H9 (cell line): ENCODE results near the gene P3R3URF. TPM values are rescaled to one million over a fixed set of nuclear protein-coding genes. Genes with fewer than 3 reads are reported as not detected.

ENCODE experiments used
- DNase-seq: peaks from one replicate; pipeline ENCODE4 v3.0.0-alpha.2; 2017
- H2AFZ ChIP-seq: one replicate; pipeline ENCODE4 v1.6.1; 2013; ENCODE audit warnings: mild to moderate bottlenecking, low read length, control low read depth, moderate library complexity
- H2AK5ac ChIP-seq: 2 replicates; pipeline ENCODE4 v1.6.1; 2013; ENCODE audit warnings: low read length, control low read depth, mixed read lengths; ENCODE audit not compliant: insufficient read length
- H2BK120ac ChIP-seq: one replicate; pipeline ENCODE4 v1.6.1; 2013; ENCODE audit warnings: low read depth, mild to moderate bottlenecking, low read length, control low read depth, inconsistent platforms; ENCODE audit not compliant: poor library complexity, severe bottlenecking
- H2BK12ac ChIP-seq: 2 replicates; pipeline ENCODE4 v1.6.1; 2013; ENCODE audit warnings: low read length, control low read depth, mixed read lengths, low read depth; ENCODE audit not compliant: insufficient read length
- H2BK15ac ChIP-seq: 2 replicates; pipeline ENCODE4 v1.6.1; 2013; ENCODE audit warnings: low read depth, low read length, control low read depth
- H2BK20ac ChIP-seq: one replicate; pipeline ENCODE4 v1.6.1; 2013; ENCODE audit warnings: low read depth, mild to moderate bottlenecking, low read length, control low read depth, inconsistent platforms; ENCODE audit not compliant: poor library complexity, severe bottlenecking
- H2BK5ac ChIP-seq: 2 replicates; pipeline ENCODE4 v1.6.1; 2013; ENCODE audit warnings: low read length, control low read depth, mixed read lengths; ENCODE audit not compliant: insufficient read length
- H3K14ac ChIP-seq: 2 replicates; pipeline ENCODE4 v1.6.1; 2013; ENCODE audit warnings: low read length, control low read depth; ENCODE audit not compliant: insufficient read depth
- H3K18ac ChIP-seq: 2 replicates; pipeline ENCODE4 v1.6.1; 2013; ENCODE audit warnings: low read depth, mild to moderate bottlenecking, mixed read lengths, low read length, control low read depth; ENCODE audit not compliant: insufficient read length
- H3K23ac ChIP-seq: 2 replicates; pipeline ENCODE4 v1.6.1; 2013; ENCODE audit warnings: low read length, control low read depth, mixed read lengths, low read depth; ENCODE audit not compliant: insufficient read length
- H3K23me2 ChIP-seq: 2 replicates; pipeline ENCODE4 v1.6.1; 2013; ENCODE audit warnings: low read depth, mild to moderate bottlenecking, mixed read lengths, low read length, control low read depth; ENCODE audit not compliant: insufficient read length, poor library complexity, severe bottlenecking
- H3K27ac ChIP-seq: 2 replicates; pipeline ENCODE4 v1.5.1; 2013; ENCODE audit warnings: low read length, control low read depth, mixed read lengths, low read depth; ENCODE audit not compliant: insufficient read length
- H3K27me3 ChIP-seq: 2 replicates; pipeline ENCODE4 v1.6.1; 2013; ENCODE audit warnings: low read length, control low read depth, inconsistent platforms; ENCODE audit not compliant: insufficient read depth
- H3K4ac ChIP-seq: 2 replicates; pipeline ENCODE4 v1.6.1; 2013; ENCODE audit warnings: low read depth, mild to moderate bottlenecking, control low read depth, inconsistent platforms, low read length, moderate library complexity
- H3K4me1 ChIP-seq: 2 replicates; pipeline ENCODE4 v1.6.1; 2013; ENCODE audit warnings: low read length, control low read depth, inconsistent platforms; ENCODE audit not compliant: insufficient read depth
- H3K4me2 ChIP-seq: 2 replicates; pipeline ENCODE4 v1.6.1; 2013; ENCODE audit warnings: low read length, control low read depth, mixed read lengths; ENCODE audit not compliant: insufficient read length, insufficient read depth
- H3K56ac ChIP-seq: 2 replicates; pipeline ENCODE4 v1.6.1; 2013; ENCODE audit warnings: low read depth, mild to moderate bottlenecking, mixed read lengths, low read length, control low read depth; ENCODE audit not compliant: insufficient read length
- H3K79me1 ChIP-seq: 2 replicates; pipeline ENCODE4 v1.6.1; 2013; ENCODE audit warnings: low read depth, mild to moderate bottlenecking, moderate library complexity, low read length, control low read depth, inconsistent platforms; ENCODE audit not compliant: insufficient read depth, poor library complexity, severe bottlenecking
- H3K79me2 ChIP-seq: 2 replicates; pipeline ENCODE4 v1.6.1; 2013; ENCODE audit warnings: low read length, control low read depth, inconsistent platforms; ENCODE audit not compliant: insufficient read depth
- H3K9ac ChIP-seq: 2 replicates; pipeline ENCODE4 v1.6.1; 2013; ENCODE audit warnings: low read length, control low read depth, mixed read lengths; ENCODE audit not compliant: insufficient read length; ENCODE audit errors: extremely low read depth
- H3K9me3 ChIP-seq: one replicate; pipeline ENCODE4 v1.6.1; 2013; ENCODE audit warnings: low read depth, low read length, inconsistent platforms; ENCODE audit not compliant: control insufficient read depth
- H3T11ph ChIP-seq: one replicate; pipeline ENCODE4 v1.6.1; 2013; ENCODE audit warnings: mild to moderate bottlenecking, low read length, control low read depth, inconsistent platforms
- H4K20me1 ChIP-seq: one replicate; pipeline ENCODE4 v1.6.1; 2013; ENCODE audit not compliant: control insufficient read depth, insufficient read length, insufficient read depth
- H4K5ac ChIP-seq: 2 replicates; pipeline ENCODE4 v1.6.1; 2013; ENCODE audit warnings: low read depth, mild to moderate bottlenecking, mixed read lengths, low read length, control low read depth; ENCODE audit not compliant: insufficient read length
- H4K8ac ChIP-seq: replicated peaks from 2 replicates; pipeline ENCODE4 v1.6.1; 2013; ENCODE audit warnings: low read length, control low read depth, mixed read lengths, low read depth; ENCODE audit not compliant: insufficient read length
- H4K91ac ChIP-seq: 2 replicates; pipeline ENCODE4 v1.6.1; 2013; ENCODE audit warnings: low read depth, mild to moderate bottlenecking, moderate library complexity, mixed read lengths, low read length, control low read depth; ENCODE audit not compliant: insufficient read length
- H3K27ac Mint-ChIP-seq, 3 experiments: 2 replicates in 2 of 3; 3 replicates in 1 of 3; pipeline ENCODE4 v1.8.0; 2020 to 2021; ENCODE audit warnings: mixed read lengths in 3 of 3, mild to moderate bottlenecking in 1 of 3, moderate library complexity in 1 of 3
- H3K27me3 Mint-ChIP-seq: 2 replicates; pipeline ENCODE4 v1.8.0; 2021; ENCODE audit warnings: low read depth, mild to moderate bottlenecking, moderate library complexity, mixed read lengths
- H3K36me3 Mint-ChIP-seq, 3 experiments: 2 replicates in 2 of 3; 3 replicates in 1 of 3; pipeline ENCODE4 v1.8.0; 2020 to 2021; ENCODE audit warnings: low read depth in 3 of 3, mixed read lengths in 3 of 3; ENCODE audit not compliant: insufficient read depth in 1 of 3
- H3K4me1 Mint-ChIP-seq, 2 experiments: 2 replicates each; pipeline ENCODE4 v1.8.0; 2020; ENCODE audit warnings: mixed read lengths in 2 of 2
- H3K4me3 Mint-ChIP-seq, 2 experiments: 2 replicates in 1 of 2; 3 replicates in 1 of 2; pipeline ENCODE4 v1.8.0; 2020 to 2021; ENCODE audit warnings: mild to moderate bottlenecking in 2 of 2, mixed read lengths in 2 of 2, moderate library complexity in 1 of 2
- H3K9me3 Mint-ChIP-seq, 2 experiments: 2 replicates in 1 of 2; 3 replicates in 1 of 2; pipeline ENCODE4 v1.8.0; 2020; ENCODE audit warnings: mild to moderate bottlenecking in 2 of 2, mixed read lengths in 2 of 2, moderate library complexity in 1 of 2
- WGBS: extraction: QIAGEN DNeasy Blood & Tissue Kit; methylation state at CpG from one replicate; pipeline ENCODE4 v1.1.7; 2013; ENCODE audit warnings: missing lambda C conversion rate, low lambda C conversion rate, mixed read lengths; ENCODE audit not compliant: insufficient read length; ENCODE audit errors: extremely low coverage; 5-methylcytosine and 5-hydroxymethylcytosine counted together
- total RNA-seq: library from RNA; stranded (reverse); gene quantifications from 2 replicates; pipeline ENCODE4 v1.2.1, GENCODE V29; 2021
- TF ChIP-seq, protein P1 (sequence below): fragments of 200-600 bp; sonication (generic); conservative IDR thresholded peaks from 3 replicates; pipeline ENCODE4 v1.8.0; 2021; ENCODE audit warnings: antibody characterized with exemption, mild to moderate bottlenecking

The P3R3URF gene
- total RNA-seq, 1 experiment from 2014 or later, result not detected

DNA sequence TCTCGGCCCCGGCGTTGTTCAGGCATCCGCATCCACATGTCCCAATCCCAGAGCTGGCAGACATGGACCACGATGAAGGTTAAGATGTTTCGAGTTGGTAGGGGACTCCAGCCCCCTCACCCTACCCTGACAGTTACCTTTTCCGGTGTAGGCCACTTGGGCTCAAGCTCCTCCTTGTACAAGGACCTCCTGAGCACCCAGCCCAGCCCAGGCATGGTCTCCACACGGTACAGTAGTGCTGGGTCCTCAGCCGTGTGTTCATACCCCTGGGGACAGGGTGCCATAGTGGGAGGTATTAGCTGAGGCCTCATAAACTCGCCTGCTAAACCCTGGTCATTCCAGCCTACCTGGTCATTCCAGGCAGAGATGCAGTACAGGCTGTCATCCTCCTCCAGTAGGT lies 15.9 kb upstream of the P3R3URF start:
- peaks cover 0 to 6% of the 10 kb centered on the region in 2 experiments; a peak in 1 of 4 replicates for H3K4me1 Mint-ChIP-seq
- H3K14ac ChIP-seq, result no peak overlapping the region
- WGBS, result no CpG with 5 or more reads among the region's 10 CpGs
- no peaks in the 10 kb centered on the region for H3K4me1 ChIP-seq
- no peak overlapping the region for H4K91ac ChIP-seq
- H2BK5ac ChIP-seq, result no peak overlapping the region
- H3K4ac ChIP-seq, result no peak overlapping the region
- no peak overlapping the region for H3T11ph ChIP-seq
- H2BK120ac ChIP-seq, result no peak overlapping the region
- H3K4me2 ChIP-seq, result no peak overlapping the region
- H3K18ac ChIP-seq, result no peak overlapping the region
- H2BK12ac ChIP-seq, result no peak overlapping the region
- no peaks in the 10 kb centered on the region for H3K79me1 ChIP-seq
- no peak for DNase-seq
- no peaks in the 10 kb centered on the region for H3K27me3 ChIP-seq
- H3K9me3 ChIP-seq, result no peaks in the 10 kb centered on the region
- no peak overlapping the region for H4K5ac ChIP-seq
- no peaks in the 10 kb centered on the region for H4K20me1 ChIP-seq
- H2AK5ac ChIP-seq, result no peak overlapping the region
- no peaks in the 10 kb centered on the region for H3K9me3 Mint-ChIP-seq
- H3K79me2 ChIP-seq, result no peaks in the 10 kb centered on the region
- H3K4me3 Mint-ChIP-seq, result no peak overlapping the region
- no peak overlapping the region for H2BK20ac ChIP-seq
- TF ChIP-seq, protein P1, sequence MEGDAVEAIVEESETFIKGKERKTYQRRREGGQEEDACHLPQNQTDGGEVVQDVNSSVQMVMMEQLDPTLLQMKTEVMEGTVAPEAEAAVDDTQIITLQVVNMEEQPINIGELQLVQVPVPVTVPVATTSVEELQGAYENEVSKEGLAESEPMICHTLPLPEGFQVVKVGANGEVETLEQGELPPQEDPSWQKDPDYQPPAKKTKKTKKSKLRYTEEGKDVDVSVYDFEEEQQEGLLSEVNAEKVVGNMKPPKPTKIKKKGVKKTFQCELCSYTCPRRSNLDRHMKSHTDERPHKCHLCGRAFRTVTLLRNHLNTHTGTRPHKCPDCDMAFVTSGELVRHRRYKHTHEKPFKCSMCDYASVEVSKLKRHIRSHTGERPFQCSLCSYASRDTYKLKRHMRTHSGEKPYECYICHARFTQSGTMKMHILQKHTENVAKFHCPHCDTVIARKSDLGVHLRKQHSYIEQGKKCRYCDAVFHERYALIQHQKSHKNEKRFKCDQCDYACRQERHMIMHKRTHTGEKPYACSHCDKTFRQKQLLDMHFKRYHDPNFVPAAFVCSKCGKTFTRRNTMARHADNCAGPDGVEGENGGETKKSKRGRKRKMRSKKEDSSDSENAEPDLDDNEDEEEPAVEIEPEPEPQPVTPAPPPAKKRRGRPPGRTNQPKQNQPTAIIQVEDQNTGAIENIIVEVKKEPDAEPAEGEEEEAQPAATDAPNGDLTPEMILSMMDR, result no peak
- no peaks in the 10 kb centered on the region for H3K23me2 ChIP-seq
- no peak overlapping the region for H3K56ac ChIP-seq
- no peak overlapping the region for H3K9ac ChIP-seq
- no peak overlapping the region for H2BK15ac ChIP-seq
- no peak overlapping the region for H3K23ac ChIP-seq
- peaks cover 18 to 59% (median 55%) of the 10 kb centered on the region in 3 experiments for H3K36me3 Mint-ChIP-seq
- no peak overlapping the region for H3K27ac Mint-ChIP-seq
- H2AFZ ChIP-seq, result no peak overlapping the region
- H3K27ac ChIP-seq, result no peak overlapping the region
- no peak overlapping the region for H4K8ac ChIP-seq
- no peaks in the 10 kb centered on the region; the same call in 1 of the 2 replicates for H3K27me3 Mint-ChIP-seq
